Mesodermal cell (in vitro differentiated cells): ENCODE data around the gene HOXC11.

Experiments used
- H3K27ac ChIP-seq: 2 replicates; pipeline ENCODE4 v1.7.0; 2013; ENCODE audit warnings: mild to moderate bottlenecking, low read depth, low read length, moderate library complexity; ENCODE audit not compliant: severe bottlenecking
- H3K36me3 ChIP-seq: 2 replicates; pipeline ENCODE4 v1.7.1; 2013; ENCODE audit warnings: mild to moderate bottlenecking, low read length, moderate library complexity; ENCODE audit not compliant: control insufficient read depth, insufficient read depth
- H3K4me1 ChIP-seq: one replicate; pipeline ENCODE4 v1.7.1; 2013; ENCODE audit warnings: mild to moderate bottlenecking, low read length; ENCODE audit not compliant: insufficient read depth, control insufficient read depth, poor library complexity, severe bottlenecking
- H3K4me3 ChIP-seq: 2 replicates; pipeline ENCODE4 v1.7.0; 2013; ENCODE audit warnings: low read length, control low read depth, mild to moderate bottlenecking; ENCODE audit not compliant: insufficient read depth, poor library complexity, severe bottlenecking; ENCODE audit errors: extremely low read depth
- H3K9me3 ChIP-seq: 2 replicates; pipeline ENCODE4 v1.7.1; 2013; ENCODE audit warnings: mild to moderate bottlenecking, low read length, moderate library complexity; ENCODE audit not compliant: control insufficient read depth
- WGBS, 2 experiments: methylation state at CpG; one replicate each; pipeline ENCODE4 v1.1.5; 2013; ENCODE audit warnings: missing lambda C conversion rate in 2 of 2; ENCODE audit not compliant: insufficient coverage in 2 of 2; 5-methylcytosine and 5-hydroxymethylcytosine counted together

The HOXC11 gene

GRCh38 chr12:53953831-53954693 is 18.9 kb upstream of the HOXC11 start:
- no peak overlapping the region for H3K27ac ChIP-seq
- WGBS, 2 experiments: 19 to 21% methylated on average over 7 to 8 of the region's 19 CpGs
- H3K4me1 ChIP-seq: peaks cover 10% of the 10 kb centered on the region
- no peaks in the 10 kb centered on the region for H3K9me3 ChIP-seq
- H3K36me3 ChIP-seq: no peaks in the 10 kb centered on the region
- no peak overlapping the region for H3K4me3 ChIP-seq

GRCh38 chr12:53954694-53955035 is 18.3 kb upstream of the HOXC11 start, which contains the start of gene HOXC12:
HOXC12 (plus strand) TSS chr12:53954903; CDS start chr12:53954930, 27 bp downstream.
- Histone ChIP-seq H3K36me3 (no peaks in the 10 kb centered on the region), H3K4me1 (peaks cover 10% of the 10 kb centered on the region), H3K27ac (no peak within 1 kb of the TSS), H3K9me3 (no peaks in the 10 kb centered on the region), H3K4me3 (no peak within 1 kb of the TSS)
- WGBS, 2 experiments: 23 to 31% methylated on average over 13 of the region's 20 CpGs

GRCh38 chr12:53955036-53955775 is 17.7 kb upstream of the HOXC11 start:
- Histone ChIP-seq H3K4me1 (peaks cover 10% of the 10 kb centered on the region), H3K4me3 (no peak overlapping the region), H3K36me3 (no peaks in the 10 kb centered on the region), H3K27ac (no peak overlapping the region), H3K9me3 (no peaks in the 10 kb centered on the region)
- WGBS, 2 experiments: 6 to 8% methylated on average over 56 to 60 of the region's 86 CpGs

- Histone ChIP-seq H3K4me1 (peaks cover 10% of the 10 kb centered on the region), H3K27ac (no peak overlapping the region), H3K9me3 (no peaks in the 10 kb centered on the region), H3K4me3 (no peak overlapping the region), H3K36me3 (no peaks in the 10 kb centered on the region)
- 12 to 28% methylated on average over 4 to 6 of the region's 10 CpGs for WGBS, 2 experiments
These were observed 17.1 kb upstream of the HOXC11 start for GRCh38 chr12:53955776-53956250.

- WGBS, 2 experiments: 23 to 25% methylated on average over 18 to 21 of the region's 25 CpGs
- H3K9me3 ChIP-seq: no peaks in the 10 kb centered on the region
- no peaks in the 10 kb centered on the region for H3K36me3 ChIP-seq
- no peak overlapping the region for H3K4me3 ChIP-seq
- H3K27ac ChIP-seq: no peak overlapping the region
- H3K4me1 ChIP-seq: peaks cover 10% of the 10 kb centered on the region
These were observed 16.6 kb upstream of the HOXC11 start for GRCh38 chr12:53956251-53956887.

- Histone ChIP-seq H3K4me1 (peaks cover 10% of the 10 kb centered on the region), H3K9me3 (no peaks in the 10 kb centered on the region), H3K4me3 (no peak overlapping the region), H3K27ac (no peak overlapping the region), H3K36me3 (no peaks in the 10 kb centered on the region)
- 14 to 29% methylated on average over 10 of the region's 11 CpGs for WGBS, 2 experiments
These were observed 15.9 kb upstream of the HOXC11 start for GRCh38 chr12:53956914-53957536.

GRCh38 chr12:53958128-53958527 is 14.8 kb upstream of the HOXC11 start:
- Histone ChIP-seq H3K4me1 (peaks cover 9% of the 10 kb centered on the region), H3K9me3 (no peaks in the 10 kb centered on the region), H3K4me3 (no peak overlapping the region), H3K36me3 (no peaks in the 10 kb centered on the region), H3K27ac (no peak overlapping the region)
- WGBS, 2 experiments: 27 to 31% methylated on average over 3 of the region's 3 CpGs

- Histone ChIP-seq H3K4me3 (no peak overlapping the region), H3K27ac (no peak overlapping the region), H3K9me3 (no peaks in the 10 kb centered on the region), H3K36me3 (no peaks in the 10 kb centered on the region), H3K4me1 (no peaks in the 10 kb centered on the region)
- WGBS, 2 experiments: 15 to 25% methylated on average over 4 of the region's 4 CpGs
These were observed 13.6 kb upstream of the HOXC11 start for GRCh38 chr12:53959314-53959713.

- 25 to 26% methylated on average over 32 to 35 of the region's 39 CpGs for WGBS, 2 experiments
- Histone ChIP-seq H3K27ac (no peak overlapping the region), H3K9me3 (no peaks in the 10 kb centered on the region), H3K4me3 (no peak overlapping the region), H3K36me3 (no peaks in the 10 kb centered on the region), H3K4me1 (no peaks in the 10 kb centered on the region)
These were observed 12.5 kb upstream of the HOXC11 start for GRCh38 chr12:53960187-53961024.
